Chondrocyte (in vitro differentiated cells): ENCODE results near the gene CREB5. TPM values are rescaled to one million over a fixed set of nuclear protein-coding genes. Genes with fewer than 3 reads are reported as not detected.

Source experiments
- DNase-seq: peaks from one replicate; pipeline ENCODE4 v3.0.0; 2021; ENCODE audit warnings: mixed read lengths, low spot score
- H3K27ac Mint-ChIP-seq: one replicate; pipeline ENCODE4 v1.8.0; 2021; ENCODE audit warnings: mild to moderate bottlenecking, moderate library complexity, mixed read lengths; ENCODE audit not compliant: unreplicated experiment
- H3K27me3 Mint-ChIP-seq: 2 replicates; pipeline ENCODE4 v1.8.0; 2021; ENCODE audit warnings: low read depth, mixed read lengths
- H3K36me3 Mint-ChIP-seq: 2 replicates; pipeline ENCODE4 v1.8.0; 2021; ENCODE audit warnings: low read depth, mixed read lengths
- H3K4me1 Mint-ChIP-seq: 2 replicates; pipeline ENCODE4 v1.8.0; 2021; ENCODE audit warnings: low read depth, mild to moderate bottlenecking, mixed read lengths
- H3K4me3 Mint-ChIP-seq: one replicate; pipeline ENCODE4 v1.8.0; 2021; ENCODE audit warnings: mild to moderate bottlenecking, moderate library complexity, mixed read lengths; ENCODE audit not compliant: unreplicated experiment
- H3K9me3 Mint-ChIP-seq: 2 replicates; pipeline ENCODE4 v1.8.0; 2021; ENCODE audit warnings: low read depth, mixed read lengths
- CTCF ChIP-seq: fragments of 200-600 bp; sonication (generic); IDR thresholded peaks from 2 replicates; pipeline ENCODE4 v1.5.0; 2021; ENCODE audit warnings: antibody characterized with exemption, mild to moderate bottlenecking, moderate library complexity
- total RNA-seq: library from RNA; stranded (reverse); gene quantifications from 3 replicates; pipeline ENCODE4 v1.2.1, GENCODE V29; 2021

CREB5 gene
- total RNA-seq, 1 donor from 2014 or later = 8.2 TPM

- TF ChIP-seq CTCF = no peak
- Mint-ChIP-seq H3K9me3 (no peaks in the 10 kb centered on the region), H3K36me3 (no peaks in the 10 kb centered on the region), H3K4me3 (no peak overlapping the region), H3K4me1 (peaks cover 27% of the 10 kb centered on the region), H3K27me3 (no peaks in the 10 kb centered on the region), H3K27ac (no peak overlapping the region)
- no peak for DNase-seq
Observed at GRCh38 chr7:28729727-28730126, 317.4 kb downstream of the CREB5 start.

GRCh38 chr7:28731092-28731658 lies 318.9 kb downstream of the CREB5 start:
- H3K4me1 Mint-ChIP-seq = peaks cover 17% of the 10 kb centered on the region
- no peak overlapping the region for H3K4me3 Mint-ChIP-seq
- no peak overlapping the region for H3K27ac Mint-ChIP-seq
- no peaks in the 10 kb centered on the region for H3K9me3 Mint-ChIP-seq
- TF ChIP-seq CTCF = no peak
- no peaks in the 10 kb centered on the region for H3K36me3 Mint-ChIP-seq
- no peaks in the 10 kb centered on the region for H3K27me3 Mint-ChIP-seq
- DNase-seq = no peak

- TF ChIP-seq CTCF = no peak
- Mint-ChIP-seq H3K27ac (peak overlapping the region; percentile 63), H3K4me3 (no peak overlapping the region), H3K27me3 (no peaks in the 10 kb centered on the region), H3K9me3 (no peaks in the 10 kb centered on the region), H3K4me1 (peaks cover 12% of the 10 kb centered on the region), H3K36me3 (peaks cover 1% of the 10 kb centered on the region)
- DNase-seq = no peak
Observed at GRCh38 chr7:28732071-28732869, 320.0 kb downstream of the CREB5 start.

GRCh38 chr7:28733035-28733434 lies 320.7 kb downstream of the CREB5 start:
- H3K9me3 Mint-ChIP-seq = no peaks in the 10 kb centered on the region
- no peaks in the 10 kb centered on the region for H3K27me3 Mint-ChIP-seq
- DNase-seq = no peak
- no peak for TF ChIP-seq CTCF
- no peak overlapping the region for H3K27ac Mint-ChIP-seq
- no peak overlapping the region for H3K4me3 Mint-ChIP-seq
- H3K36me3 Mint-ChIP-seq = peaks cover 1% of the 10 kb centered on the region
- peaks cover 12% of the 10 kb centered on the region for H3K4me1 Mint-ChIP-seq

- no peak for TF ChIP-seq CTCF
- DNase-seq = no peak
- H3K27ac Mint-ChIP-seq = no peak overlapping the region
- no peaks in the 10 kb centered on the region for H3K4me1 Mint-ChIP-seq
- no peak overlapping the region for H3K4me3 Mint-ChIP-seq
- H3K9me3 Mint-ChIP-seq = no peaks in the 10 kb centered on the region
- H3K36me3 Mint-ChIP-seq = peaks cover 4% of the 10 kb centered on the region
- no peaks in the 10 kb centered on the region for H3K27me3 Mint-ChIP-seq
Observed at GRCh38 chr7:28738412-28738811, 326.1 kb downstream of the CREB5 start.
